ENCODE measurements around the gene CUX1. TPM values are rescaled to one million over a fixed set of nuclear protein-coding genes. Genes with fewer than 3 reads are reported as not detected.
A peak's percentile ranks its signal among the peaks of the same experiment; 100 is the strongest.

CUX1 gene
- total and polyA plus RNA-seq, 2 donors (not counting 1 experiment from before 2014, with no cell fraction given): 22.7 to 38.1 TPM

- TF ChIP-seq CTCF (conservative IDR thresholded peaks at IDR 0.05 in 1 of 2, IDR thresholded peaks at IDR 0.05 in 1 of 2; ENCODE audit: low read depth in 1 of 2, low read length in 2 of 2) (no peak), EZH2 (IDR thresholded peaks at IDR 0.05; ENCODE audit: low read length, missing control alignments) (no peak)
These were observed 353.1 kb downstream of the CUX1 start for GRCh38 chr7:102170393-102170970.

GRCh38 chr7:102173669-102174068 is 356.2 kb downstream of the CUX1 start:
- Histone ChIP-seq H3K4me1 (ENCODE audit: control insufficient read depth, extremely low read depth, insufficient read depth, low read length) (peaks cover 4% of the 10 kb centered on the region), H4K20me1 (ENCODE audit: control insufficient read depth, extremely low read depth, insufficient read depth, low read length) (no peaks in the 10 kb centered on the region), H2AFZ (ENCODE audit: low read length) (no peak overlapping the region), H3K4me2 (ENCODE audit: extremely low read depth, insufficient read depth, low read length) (no peak overlapping the region), H3K27me3 (ENCODE audit: control insufficient read depth, insufficient read depth, low read length) (no peaks in the 10 kb centered on the region), H3K27ac (ENCODE audit: insufficient read depth, low read length) (no peak overlapping the region), H3K79me2 (ENCODE audit: control insufficient read depth, insufficient read depth, low read length) (no peaks in the 10 kb centered on the region), H3K9me3 (ENCODE audit: control insufficient read depth, insufficient read depth, low read depth, low read length) (no peaks in the 10 kb centered on the region), H3K4me3 (replicated peaks in 1 of 4; ENCODE audit: control extremely low read depth in 1 of 4, insufficient read depth in 1 of 4, low read depth in 3 of 4, low read length in 4 of 4) (no peak overlapping the region), H3K36me3 (ENCODE audit: control insufficient read depth, insufficient read depth, low read length) (peaks cover 2% of the 10 kb centered on the region), H3K9ac (ENCODE audit: insufficient read depth, low read length) (no peak overlapping the region)
- DNase-seq (ENCODE audit: low read depth in 2 of 2): no peak
- TF ChIP-seq CTCF (conservative IDR thresholded peaks at IDR 0.05 in 1 of 2, IDR thresholded peaks at IDR 0.05 in 1 of 2; ENCODE audit: low read depth in 1 of 2, low read length in 2 of 2) (no peak), EZH2 (IDR thresholded peaks at IDR 0.05; ENCODE audit: low read length, missing control alignments) (no peak)

More at GRCh38 chr7:102170393-102170970, 353.1 kb downstream of the CUX1 start:
- H2AFZ ChIP-seq (ENCODE audit: low read length): no peak overlapping the region
- no peaks in the 10 kb centered on the region for H3K36me3 ChIP-seq (ENCODE audit: control insufficient read depth, insufficient read depth, low read length)
- no peak overlapping the region for H3K4me2 ChIP-seq (ENCODE audit: extremely low read depth, insufficient read depth, low read length)
- no peaks in the 10 kb centered on the region for H4K20me1 ChIP-seq (ENCODE audit: control insufficient read depth, extremely low read depth, insufficient read depth, low read length)
- no peaks in the 10 kb centered on the region for H3K9me3 ChIP-seq (ENCODE audit: control insufficient read depth, insufficient read depth, low read depth, low read length)
- no peaks in the 10 kb centered on the region for H3K27me3 ChIP-seq (ENCODE audit: control insufficient read depth, insufficient read depth, low read length)
- H3K27ac ChIP-seq (ENCODE audit: insufficient read depth, low read length): no peak overlapping the region
- H3K79me2 ChIP-seq (ENCODE audit: control insufficient read depth, insufficient read depth, low read length): no peaks in the 10 kb centered on the region
- H3K4me3 ChIP-seq (replicated peaks in 1 of 4; ENCODE audit: control extremely low read depth in 1 of 4, insufficient read depth in 1 of 4, low read depth in 3 of 4, low read length in 4 of 4): no peak overlapping the region
- no peak overlapping the region for H3K9ac ChIP-seq (ENCODE audit: insufficient read depth, low read length)
- peaks cover 4% of the 10 kb centered on the region for H3K4me1 ChIP-seq (ENCODE audit: control insufficient read depth, extremely low read depth, insufficient read depth, low read length)
- DNase-seq (ENCODE audit: low read depth in 2 of 2): peak; percentile 12 to 48

GRCh38 chr7:102175423-102176170 is 358.2 kb downstream of the CUX1 start:
- no peaks in the 10 kb centered on the region for H3K9me3 ChIP-seq (ENCODE audit: control insufficient read depth, insufficient read depth, low read depth, low read length)
- H3K27me3 ChIP-seq (ENCODE audit: control insufficient read depth, insufficient read depth, low read length): no peaks in the 10 kb centered on the region
- H3K36me3 ChIP-seq (ENCODE audit: control insufficient read depth, insufficient read depth, low read length): peaks cover 2% of the 10 kb centered on the region
- no peaks in the 10 kb centered on the region for H3K4me1 ChIP-seq (ENCODE audit: control insufficient read depth, extremely low read depth, insufficient read depth, low read length)
- no peak overlapping the region for H3K27ac ChIP-seq (ENCODE audit: insufficient read depth, low read length)
- TF ChIP-seq CTCF (conservative IDR thresholded peaks at IDR 0.05 in 1 of 2, IDR thresholded peaks at IDR 0.05 in 1 of 2; ENCODE audit: low read depth in 1 of 2, low read length in 2 of 2): no peak
- no peak for TF ChIP-seq EZH2 (IDR thresholded peaks at IDR 0.05; ENCODE audit: low read length, missing control alignments)
- no peak overlapping the region for H3K9ac ChIP-seq (ENCODE audit: insufficient read depth, low read length)
- H3K4me3 ChIP-seq (replicated peaks in 1 of 4; ENCODE audit: control extremely low read depth in 1 of 4, insufficient read depth in 1 of 4, low read depth in 3 of 4, low read length in 4 of 4): no peak overlapping the region
- no peaks in the 10 kb centered on the region for H4K20me1 ChIP-seq (ENCODE audit: control insufficient read depth, extremely low read depth, insufficient read depth, low read length)
- DNase-seq (ENCODE audit: low read depth in 2 of 2): no peak
- H2AFZ ChIP-seq (ENCODE audit: low read length): no peak overlapping the region
- H3K79me2 ChIP-seq (ENCODE audit: control insufficient read depth, insufficient read depth, low read length): no peaks in the 10 kb centered on the region
- no peak overlapping the region for H3K4me2 ChIP-seq (ENCODE audit: extremely low read depth, insufficient read depth, low read length)

All from fibroblast of lung (primary cell).